ENCODE measurements around the gene EXTL2.

Gene EXTL2

DNA sequence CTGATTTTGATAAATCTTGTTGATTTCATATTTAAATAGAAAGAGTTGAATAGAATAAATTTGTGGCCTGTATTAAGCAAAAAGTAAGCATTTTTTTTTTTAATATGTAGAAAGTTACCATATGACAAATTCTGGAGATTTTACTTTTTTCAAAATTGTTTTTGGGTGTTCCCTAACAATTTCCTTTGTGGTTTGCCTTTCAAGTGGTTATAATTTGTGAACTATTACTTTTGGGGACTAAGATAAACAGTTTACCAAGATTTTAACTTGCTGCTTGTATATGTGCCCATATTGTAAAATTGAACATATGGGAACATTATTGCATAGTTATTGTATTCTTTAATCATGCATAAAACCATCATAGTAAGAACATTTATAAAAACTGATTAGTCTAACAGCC lies 35.9 kb upstream of the EXTL2 start:
- Histone ChIP-seq H4K20me1 (no peaks in the 10 kb centered on the region), H3K27ac (no peak overlapping the region), H3K27me3 (no peaks in the 10 kb centered on the region), H3K4me3 (no peak overlapping the region), H3K4me2 (no peak overlapping the region), H3K9me3 (no peaks in the 10 kb centered on the region; the same call in 1 of the 2 replicates), H3K36me3 (peaks cover 64% of the 10 kb centered on the region), H3K9ac (no peak overlapping the region), H3K4me1 (peaks cover 13% of the 10 kb centered on the region; the same call in 1 of the 2 replicates)
- TF ChIP-seq Cebpa-rat (IDR thresholded peaks at IDR 0.05), result no peak

DNA sequence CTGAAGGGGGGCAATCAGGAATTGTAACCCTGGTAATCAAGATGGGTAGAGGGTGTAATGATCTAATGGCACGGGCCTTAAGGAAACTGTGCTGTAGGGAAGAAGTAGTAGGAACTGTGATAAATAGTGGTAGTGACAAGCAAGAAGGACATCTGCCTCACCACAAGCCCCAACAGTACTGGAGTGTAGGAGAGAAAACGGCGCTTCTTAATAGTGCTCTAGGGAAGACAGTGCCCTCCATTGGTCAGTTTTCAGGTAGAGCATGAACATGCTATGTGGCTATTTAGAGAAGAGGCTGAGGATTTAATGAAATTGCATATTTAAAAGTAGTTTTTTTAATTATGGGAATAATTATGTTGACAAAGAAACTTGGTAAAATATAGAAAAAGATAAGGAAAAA lies 33.5 kb upstream of the EXTL2 start:
- no peak overlapping the region for H3K9ac ChIP-seq

DNA sequence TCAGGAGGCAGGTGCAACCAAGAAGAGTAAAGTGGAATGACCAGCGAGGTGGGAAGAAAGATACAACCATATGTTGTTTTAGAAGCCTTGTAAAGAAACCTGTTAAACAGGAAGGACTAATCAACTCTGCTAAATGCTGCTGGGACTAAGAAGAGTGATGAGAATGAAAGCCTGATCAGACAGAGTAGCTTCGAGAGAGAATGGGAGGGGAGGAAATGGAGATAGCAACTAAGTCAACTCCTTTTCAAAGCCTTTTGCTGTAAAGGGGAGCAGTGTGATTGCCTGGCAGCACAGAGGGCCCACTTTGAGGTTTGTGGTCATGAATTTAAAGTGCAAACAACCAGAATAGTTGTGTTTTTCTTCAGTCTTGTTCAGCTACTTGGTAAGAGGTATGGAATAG lies 32.6 kb upstream of the EXTL2 start:
- H3K9ac ChIP-seq, result no peak overlapping the region
- H3K4me2 ChIP-seq, result no peak overlapping the region; the same call in 1 of the 2 replicates
- no peaks in the 10 kb centered on the region for H4K20me1 ChIP-seq
- H3K4me1 ChIP-seq, result peaks cover 13% of the 10 kb centered on the region; the same call in 1 of the 2 replicates
- no peak overlapping the region for H3K27ac ChIP-seq
- H3K9me3 ChIP-seq, result no peaks in the 10 kb centered on the region
- TF ChIP-seq Cebpa-rat (IDR thresholded peaks at IDR 0.05), result no peak
- H3K36me3 ChIP-seq, result peaks cover 58% of the 10 kb centered on the region
- no peak overlapping the region for H3K4me3 ChIP-seq
- H3K27me3 ChIP-seq, result no peaks in the 10 kb centered on the region

More for the DNA sequence above, 33.5 kb upstream of the EXTL2 start:
- H4K20me1 ChIP-seq, result no peaks in the 10 kb centered on the region
- no peaks in the 10 kb centered on the region; the same call in 1 of the 2 replicates for H3K9me3 ChIP-seq
- H3K27me3 ChIP-seq, result no peaks in the 10 kb centered on the region
- peaks cover 65% of the 10 kb centered on the region for H3K36me3 ChIP-seq
- peaks cover 13% of the 10 kb centered on the region; the same call in 1 of the 2 replicates for H3K4me1 ChIP-seq
- no peak for TF ChIP-seq Cebpa-rat (IDR thresholded peaks at IDR 0.05)
- no peak overlapping the region for H3K27ac ChIP-seq
- H3K4me2 ChIP-seq, result no peak overlapping the region
- no peak overlapping the region for H3K4me3 ChIP-seq

DNA sequence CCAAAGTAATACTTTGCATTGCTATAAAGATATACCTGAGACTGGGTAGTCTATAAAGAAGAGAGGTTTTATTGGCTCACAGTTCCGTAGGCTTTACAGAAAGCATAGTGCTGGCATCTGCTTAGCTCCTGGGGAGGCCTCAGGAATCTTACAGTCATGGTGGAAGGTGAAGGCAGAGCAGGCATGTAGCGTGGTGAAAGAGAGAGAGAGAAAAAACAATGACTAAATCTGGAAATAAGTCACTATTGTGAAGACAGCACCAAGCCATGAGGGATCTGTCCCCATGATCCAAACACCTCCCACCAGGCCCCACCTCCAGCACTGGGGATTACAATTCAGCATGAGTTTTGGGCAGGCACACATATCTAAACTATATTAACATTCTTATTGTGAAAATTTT lies 31.6 kb upstream of the EXTL2 start:
- H3K4me3 ChIP-seq, result no peak overlapping the region
- H3K4me1 ChIP-seq, result peaks cover 13% of the 10 kb centered on the region; the same call in 1 of the 2 replicates
- peaks cover 55% of the 10 kb centered on the region for H3K36me3 ChIP-seq
- no peak for TF ChIP-seq Cebpa-rat (IDR thresholded peaks at IDR 0.05)
- H3K9me3 ChIP-seq, result no peaks in the 10 kb centered on the region
- no peaks in the 10 kb centered on the region for H4K20me1 ChIP-seq
- H3K27ac ChIP-seq, result no peak overlapping the region
- no peak overlapping the region for H3K9ac ChIP-seq
- no peak overlapping the region for H3K4me2 ChIP-seq
- no peaks in the 10 kb centered on the region for H3K27me3 ChIP-seq

DNA sequence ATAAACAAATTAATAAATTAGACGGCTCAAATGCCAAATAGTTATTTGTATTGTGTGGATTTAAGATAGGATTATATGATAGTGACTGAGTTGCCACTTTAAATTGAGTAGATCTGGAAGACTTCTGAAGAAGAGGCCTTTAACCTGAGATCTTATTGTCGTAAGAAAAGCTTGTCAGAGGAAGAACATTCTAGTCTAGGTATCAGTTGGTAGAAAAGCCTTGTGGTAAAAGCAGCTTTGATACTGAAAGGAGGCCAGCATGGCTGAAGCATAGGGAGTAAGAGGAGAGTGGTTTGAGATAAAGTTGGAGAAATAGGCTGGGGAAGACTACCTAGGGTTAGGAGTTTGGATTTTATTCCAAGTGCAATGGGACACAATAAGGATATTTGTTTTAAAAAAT lies 30.3 kb upstream of the EXTL2 start:
- Histone ChIP-seq H3K4me2 (no peak overlapping the region), H3K9me3 (no peaks in the 10 kb centered on the region), H3K27me3 (no peaks in the 10 kb centered on the region), H3K27ac (no peak overlapping the region), H4K20me1 (no peaks in the 10 kb centered on the region), H3K4me3 (no peak overlapping the region), H3K4me1 (peaks cover 13% of the 10 kb centered on the region; the same call in 1 of the 2 replicates), H3K36me3 (peaks cover 52% of the 10 kb centered on the region), H3K9ac (no peak overlapping the region)
- no peak for TF ChIP-seq Cebpa-rat (IDR thresholded peaks at IDR 0.05)

DNA sequence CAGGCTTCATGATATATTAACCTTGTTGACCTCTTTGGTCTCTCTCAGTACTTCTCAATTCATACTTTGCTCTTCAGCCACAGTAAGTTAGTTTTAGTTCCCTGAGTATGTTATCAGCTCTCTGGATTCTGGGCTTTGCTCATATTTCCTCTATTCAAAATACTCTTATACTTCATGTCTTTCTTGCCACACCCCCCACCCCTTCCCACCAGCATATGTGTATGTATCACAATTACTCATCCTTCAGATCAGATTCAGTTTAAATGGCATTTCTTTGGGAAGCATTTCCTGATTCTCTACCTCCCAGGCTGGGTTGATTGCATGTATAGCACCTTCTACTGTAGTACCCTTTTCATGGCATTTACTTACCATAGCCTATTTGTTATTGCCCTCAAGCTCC lies 29.6 kb upstream of the EXTL2 start:
- no peaks in the 10 kb centered on the region for H3K9me3 ChIP-seq
- TF ChIP-seq Cebpa-rat (IDR thresholded peaks at IDR 0.05), result no peak
- H3K36me3 ChIP-seq, result peaks cover 52% of the 10 kb centered on the region
- H3K4me3 ChIP-seq, result no peak overlapping the region
- H3K9ac ChIP-seq, result no peak overlapping the region
- no peaks in the 10 kb centered on the region for H4K20me1 ChIP-seq
- peaks cover 13% of the 10 kb centered on the region; the same call in 1 of the 2 replicates for H3K4me1 ChIP-seq
- no peak overlapping the region for H3K4me2 ChIP-seq
- H3K27me3 ChIP-seq, result no peaks in the 10 kb centered on the region
- H3K27ac ChIP-seq, result no peak overlapping the region

DNA sequence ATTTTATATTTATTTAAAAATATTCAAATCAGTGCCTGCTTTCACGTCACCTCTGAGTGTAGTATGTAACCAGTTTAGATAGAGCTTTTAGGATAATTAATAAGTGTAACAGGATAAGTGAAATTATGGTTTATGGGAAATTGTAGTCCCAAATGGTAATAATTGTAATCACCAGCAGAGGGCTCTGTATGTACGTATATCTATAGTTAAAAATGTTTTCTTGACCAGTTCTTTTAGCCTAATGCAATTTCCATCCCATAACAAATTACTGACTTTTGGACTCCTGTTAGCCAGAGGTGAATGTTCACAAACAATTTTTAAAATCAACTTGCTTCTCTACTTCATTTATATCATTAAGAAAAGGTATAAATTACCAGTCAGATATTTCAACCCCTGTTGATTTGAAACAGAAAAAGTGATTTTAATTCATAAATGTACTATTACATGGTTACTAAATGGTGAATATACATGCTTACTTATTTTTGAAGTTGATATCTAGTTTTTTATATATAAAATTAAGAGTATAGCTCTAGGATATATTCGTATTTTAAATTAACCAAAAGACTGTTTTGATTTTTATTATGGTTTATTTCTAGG lies 26.6 kb upstream of the EXTL2 start:
- H4K20me1 ChIP-seq, result no peaks in the 10 kb centered on the region
- H3K4me3 ChIP-seq, result no peak overlapping the region
- H3K4me2 ChIP-seq, result no peak overlapping the region
- H3K27me3 ChIP-seq, result no peaks in the 10 kb centered on the region
- peaks cover 49% of the 10 kb centered on the region for H3K36me3 ChIP-seq
- H3K9ac ChIP-seq, result no peak overlapping the region
- TF ChIP-seq Cebpa-rat (IDR thresholded peaks at IDR 0.05), result no peak
- no peaks in the 10 kb centered on the region for H3K4me1 ChIP-seq
- H3K9me3 ChIP-seq, result no peaks in the 10 kb centered on the region
- no peak overlapping the region for H3K27ac ChIP-seq

DNA sequence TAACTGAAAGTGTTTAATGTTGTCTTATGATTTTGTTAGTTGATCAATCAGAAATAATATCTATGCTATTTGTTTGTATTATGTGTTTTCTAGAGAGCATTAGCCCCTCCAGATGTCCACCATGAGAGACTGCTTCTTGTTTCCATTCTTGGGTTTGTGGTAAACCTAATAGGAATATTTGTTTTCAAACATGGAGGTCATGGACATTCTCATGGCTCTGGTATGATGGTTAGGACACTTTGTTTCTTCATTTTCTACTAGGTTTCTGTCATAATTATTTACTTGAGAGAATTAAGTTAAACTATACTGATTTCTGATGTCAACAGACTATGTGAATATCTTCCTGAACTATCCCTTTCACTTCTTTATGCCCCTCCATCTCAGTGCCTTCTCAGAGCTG lies 17.4 kb upstream of the EXTL2 start:
- no peaks in the 10 kb centered on the region for H3K4me1 ChIP-seq
- H3K9me3 ChIP-seq, result no peaks in the 10 kb centered on the region
- H3K36me3 ChIP-seq, result peaks cover 84% of the 10 kb centered on the region
- H4K20me1 ChIP-seq, result no peaks in the 10 kb centered on the region
- H3K4me2 ChIP-seq, result no peak overlapping the region
- no peak overlapping the region for H3K9ac ChIP-seq
- no peaks in the 10 kb centered on the region for H3K27me3 ChIP-seq
- no peak overlapping the region for H3K27ac ChIP-seq
- no peak overlapping the region for H3K4me3 ChIP-seq
- TF ChIP-seq Cebpa-rat (IDR thresholded peaks at IDR 0.05), result no peak

DNA sequence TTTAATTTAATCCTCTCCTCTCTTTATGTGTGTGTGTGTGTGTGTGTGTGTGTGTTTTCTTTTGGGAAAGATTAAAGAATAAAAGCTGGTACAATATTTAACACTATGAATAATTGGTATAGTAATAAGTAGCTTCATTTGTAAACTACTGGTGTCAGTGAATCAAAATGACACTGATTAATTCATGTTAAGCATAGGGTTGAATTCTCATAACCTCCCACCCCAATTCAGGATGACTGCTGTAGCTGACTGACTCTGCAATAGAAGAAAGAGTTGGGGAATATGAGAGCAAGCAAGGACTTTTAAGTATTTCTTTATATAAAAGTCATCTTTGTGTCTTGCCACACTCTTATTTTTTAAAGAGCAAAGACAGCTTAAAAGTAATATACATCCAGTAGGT lies 14.4 kb upstream of the EXTL2 start:
- H3K9me3 ChIP-seq, result peaks cover 16% of the 10 kb centered on the region; the same call in 1 of the 2 replicates
- no peak overlapping the region for H3K9ac ChIP-seq
- peaks cover 90% of the 10 kb centered on the region for H3K36me3 ChIP-seq
- no peaks in the 10 kb centered on the region for H3K4me1 ChIP-seq
- no peak overlapping the region for H3K27ac ChIP-seq
- H3K4me3 ChIP-seq, result no peak overlapping the region
- TF ChIP-seq Cebpa-rat (IDR thresholded peaks at IDR 0.05), result no peak
- no peaks in the 10 kb centered on the region for H3K27me3 ChIP-seq
- no peaks in the 10 kb centered on the region; the same call in 1 of the 2 replicates for H4K20me1 ChIP-seq
- H3K4me2 ChIP-seq, result no peak overlapping the region

DNA sequence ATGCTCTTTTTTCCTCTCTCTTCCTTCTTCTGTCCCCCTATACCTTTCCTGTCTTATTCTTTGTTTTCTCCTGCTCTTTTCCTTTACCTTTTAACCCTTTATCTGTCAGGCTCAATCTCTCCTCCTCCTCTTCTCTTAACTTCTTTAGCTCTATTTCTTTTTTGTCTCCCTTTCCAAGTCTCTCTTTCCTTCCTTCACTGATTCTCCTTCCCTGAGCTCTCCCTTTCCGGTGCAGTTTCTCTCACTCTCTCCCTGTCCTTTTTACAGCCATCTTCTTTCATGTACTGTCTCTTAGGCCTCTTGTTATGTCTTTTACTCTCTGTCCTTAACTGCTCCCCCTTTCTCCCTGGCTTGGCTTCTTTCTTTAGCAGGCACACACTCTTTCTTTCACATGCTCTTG lies 13.2 kb upstream of the EXTL2 start:
- no peaks in the 10 kb centered on the region for H3K27me3 ChIP-seq
- 0 out of 2 replicates have a peak overlapping the region, but pooled peaks have one; percentile 13 for H3K9ac ChIP-seq
- H4K20me1 ChIP-seq, result no peaks in the 10 kb centered on the region; the same call in 1 of the 2 replicates
- H3K4me2 ChIP-seq, result no peak overlapping the region
- no peak for TF ChIP-seq Cebpa-rat (IDR thresholded peaks at IDR 0.05)
- H3K36me3 ChIP-seq, result peaks cover 82% of the 10 kb centered on the region
- H3K4me1 ChIP-seq, result no peaks in the 10 kb centered on the region
- H3K9me3 ChIP-seq, result peaks cover 16% of the 10 kb centered on the region; the same call in 1 of the 2 replicates
- H3K4me3 ChIP-seq, result no peak overlapping the region
- H3K27ac ChIP-seq, result no peak overlapping the region
